Neural progenitor cell (in vitro differentiated cells): Measurements from ENCODE around the gene MRI1. TPM values are rescaled to one million over a fixed set of nuclear protein-coding genes. Genes with fewer than 3 reads are reported as not detected.

ENCODE experiments used
- DNase-seq: peaks from one replicate; pipeline ENCODE4 v3.0.0-alpha.2; 2016; ENCODE audit warnings: low spot score
- H2AFZ ChIP-seq: fragments of 200-600 bp; sonication (generic); replicated peaks from 2 replicates; pipeline ENCODE4 v1.6.1; 2016; ENCODE audit warnings: antibody characterized with exemption
- H3F3A ChIP-seq: fragments of 200-600 bp; sonication (generic); 2 replicates; pipeline ENCODE4 v1.6.1; 2016; ENCODE audit warnings: antibody characterized with exemption, low read depth
- H3K27ac ChIP-seq: fragments of 200-600 bp; sonication (generic); 2 replicates; pipeline ENCODE4 v1.5.1; 2016; ENCODE audit warnings: mild to moderate bottlenecking
- H3K27me3 ChIP-seq: fragments of 200-600 bp; sonication (generic); 2 replicates; pipeline ENCODE4 v1.6.1; 2016; ENCODE audit warnings: mild to moderate bottlenecking, moderate library complexity
- H3K36me3 ChIP-seq: fragments of 200-600 bp; sonication (generic); 2 replicates; pipeline ENCODE4 v1.5.1; 2016
- H3K4me1 ChIP-seq: fragments of 200-600 bp; sonication (generic); 2 replicates; pipeline ENCODE4 v1.6.1; 2016; ENCODE audit warnings: mixed run types
- H3K4me2 ChIP-seq: fragments of 200-600 bp; sonication (generic); 2 replicates; pipeline ENCODE4 v1.6.1; 2016
- H3K4me3 ChIP-seq: fragments of 200-600 bp; sonication (generic); 2 replicates; pipeline ENCODE4 v1.5.1; 2016
- H3K79me2 ChIP-seq: fragments of 200-600 bp; sonication (generic); 2 replicates; pipeline ENCODE4 v1.6.1; 2016; ENCODE audit warnings: low read depth
- H3K9ac ChIP-seq: fragments of 200-600 bp; sonication (generic); 2 replicates; pipeline ENCODE4 v1.6.1; 2016
- H3K9me3 ChIP-seq: fragments of 200-600 bp; sonication (generic); 2 replicates; pipeline ENCODE4 v1.5.1; 2016; ENCODE audit warnings: low read depth
- H4K20me1 ChIP-seq: fragments of 200-600 bp; sonication (generic); 2 replicates; pipeline ENCODE4 v1.6.1; 2016; ENCODE audit warnings: low read depth
- H3K27ac Mint-ChIP-seq: 3 replicates; pipeline ENCODE4 v1.8.0; 2021; ENCODE audit warnings: mixed read lengths
- H3K27me3 Mint-ChIP-seq: 2 replicates; pipeline ENCODE4 v1.8.0; 2022; ENCODE audit warnings: low read depth, mild to moderate bottlenecking, inconsistent platforms, moderate library complexity, mixed read lengths; ENCODE audit not compliant: insufficient read depth
- H3K36me3 Mint-ChIP-seq: 3 replicates; pipeline ENCODE4 v1.8.0; 2021; ENCODE audit warnings: mixed read lengths
- H3K4me1 Mint-ChIP-seq: 3 replicates; pipeline ENCODE4 v1.8.0; 2021; ENCODE audit warnings: mixed read lengths
- H3K4me3 Mint-ChIP-seq: 3 replicates; pipeline ENCODE4 v1.8.0; 2021; ENCODE audit warnings: mild to moderate bottlenecking, moderate library complexity, mixed read lengths
- H3K9me3 Mint-ChIP-seq: 3 replicates; pipeline ENCODE4 v1.8.0; 2020; ENCODE audit warnings: mixed read lengths
- EZH2 ChIP-seq: fragments of 200-600 bp; sonication (generic); IDR thresholded peaks from 2 replicates; pipeline ENCODE4 v1.6.1; 2017; ENCODE audit warnings: antibody characterized with exemption, mild to moderate bottlenecking, moderate library complexity
- EZH2phosphoT487 ChIP-seq: fragments of 200-600 bp; sonication (generic); IDR thresholded peaks from 2 replicates; pipeline ENCODE4 v1.6.1; 2017; ENCODE audit warnings: antibody characterized with exemption
- total RNA-seq: library from RNA; depleted of rRNA; stranded (reverse); fragments of >200 nt; gene quantifications from 2 replicates; pipeline ENCODE4 v1.2.3, GENCODE V29; 2015; ENCODE audit warnings: low replicate concordance
- TF ChIP-seq, protein P1 (sequence below): fragments of 200-600 bp; sonication (generic); IDR thresholded peaks from 2 replicates; pipeline ENCODE4 v1.5.1; 2017; ENCODE audit warnings: antibody characterized with exemption, mild to moderate bottlenecking

MRI1 gene
- total RNA-seq, 1 donor from 2014 or later: 6.3 TPM

DNA sequence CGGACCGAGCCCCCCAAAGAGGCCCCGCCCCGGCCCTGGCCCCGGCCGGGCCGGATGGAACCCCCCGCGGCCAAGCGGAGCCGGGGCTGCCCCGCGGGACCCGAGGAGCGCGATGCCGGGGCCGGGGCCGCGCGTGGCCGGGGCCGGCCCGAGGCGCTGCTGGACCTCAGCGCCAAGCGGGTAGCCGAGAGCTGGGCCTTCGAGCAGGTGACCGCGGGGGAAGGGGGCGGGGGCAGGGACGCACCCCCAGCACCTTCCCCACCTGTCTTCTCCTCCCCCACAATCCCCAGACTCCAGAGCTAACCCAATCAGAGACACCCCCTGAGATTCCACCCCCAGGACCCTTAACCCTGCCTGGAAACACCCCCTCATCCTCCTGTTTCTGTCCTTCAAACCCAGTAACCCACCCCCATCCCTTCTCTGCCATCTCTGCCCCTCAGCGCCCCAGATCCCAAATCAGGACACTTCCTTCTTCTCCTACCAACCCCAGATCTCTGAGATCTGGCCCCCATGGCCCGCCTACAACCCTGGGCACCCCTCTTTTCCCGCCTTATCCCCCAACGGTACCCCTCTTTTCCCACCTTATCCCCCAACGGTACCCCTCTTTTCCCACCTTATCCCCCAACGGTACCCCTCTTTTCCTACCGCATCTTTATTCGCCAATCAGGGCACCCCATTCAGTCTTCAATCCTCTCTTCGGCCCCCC is 31.4 kb downstream of the MRI1 start:
- H3K4me3 ChIP-seq: peak overlapping the region; percentile 95
- no peak for DNase-seq
- H3K36me3 ChIP-seq: no peaks in the 10 kb centered on the region
- peaks cover 13% of the 10 kb centered on the region for H4K20me1 ChIP-seq
- peaks cover 18% of the 10 kb centered on the region for H3K4me1 Mint-ChIP-seq
- peaks cover 16% of the 10 kb centered on the region for H3K79me2 ChIP-seq
- H3K9me3 Mint-ChIP-seq: no peaks in the 10 kb centered on the region
- H3K4me3 Mint-ChIP-seq: peak overlapping the region; percentile 90
- H3K27me3 Mint-ChIP-seq: peaks cover 3% of the 10 kb centered on the region
- no peaks in the 10 kb centered on the region for H3K4me1 ChIP-seq
- peak overlapping the region; percentile 59 for H3K9ac ChIP-seq
- no peaks in the 10 kb centered on the region for H3K9me3 ChIP-seq
- peak overlapping the region; percentile 96 for H3K4me2 ChIP-seq
- no peaks in the 10 kb centered on the region for H3K27me3 ChIP-seq
- H3K27ac Mint-ChIP-seq: peak overlapping the region; percentile 28
- H2AFZ ChIP-seq: no peak overlapping the region
- H3F3A ChIP-seq: peaks cover 16% of the 10 kb centered on the region
- H3K36me3 Mint-ChIP-seq: peaks cover 2% of the 10 kb centered on the region
- no peak overlapping the region for H3K27ac ChIP-seq
- TF ChIP-seq EZH2phosphoT487: no peak
- no peak for TF ChIP-seq EZH2
- TF ChIP-seq, protein P1, sequence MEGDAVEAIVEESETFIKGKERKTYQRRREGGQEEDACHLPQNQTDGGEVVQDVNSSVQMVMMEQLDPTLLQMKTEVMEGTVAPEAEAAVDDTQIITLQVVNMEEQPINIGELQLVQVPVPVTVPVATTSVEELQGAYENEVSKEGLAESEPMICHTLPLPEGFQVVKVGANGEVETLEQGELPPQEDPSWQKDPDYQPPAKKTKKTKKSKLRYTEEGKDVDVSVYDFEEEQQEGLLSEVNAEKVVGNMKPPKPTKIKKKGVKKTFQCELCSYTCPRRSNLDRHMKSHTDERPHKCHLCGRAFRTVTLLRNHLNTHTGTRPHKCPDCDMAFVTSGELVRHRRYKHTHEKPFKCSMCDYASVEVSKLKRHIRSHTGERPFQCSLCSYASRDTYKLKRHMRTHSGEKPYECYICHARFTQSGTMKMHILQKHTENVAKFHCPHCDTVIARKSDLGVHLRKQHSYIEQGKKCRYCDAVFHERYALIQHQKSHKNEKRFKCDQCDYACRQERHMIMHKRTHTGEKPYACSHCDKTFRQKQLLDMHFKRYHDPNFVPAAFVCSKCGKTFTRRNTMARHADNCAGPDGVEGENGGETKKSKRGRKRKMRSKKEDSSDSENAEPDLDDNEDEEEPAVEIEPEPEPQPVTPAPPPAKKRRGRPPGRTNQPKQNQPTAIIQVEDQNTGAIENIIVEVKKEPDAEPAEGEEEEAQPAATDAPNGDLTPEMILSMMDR: no peak

DNA sequence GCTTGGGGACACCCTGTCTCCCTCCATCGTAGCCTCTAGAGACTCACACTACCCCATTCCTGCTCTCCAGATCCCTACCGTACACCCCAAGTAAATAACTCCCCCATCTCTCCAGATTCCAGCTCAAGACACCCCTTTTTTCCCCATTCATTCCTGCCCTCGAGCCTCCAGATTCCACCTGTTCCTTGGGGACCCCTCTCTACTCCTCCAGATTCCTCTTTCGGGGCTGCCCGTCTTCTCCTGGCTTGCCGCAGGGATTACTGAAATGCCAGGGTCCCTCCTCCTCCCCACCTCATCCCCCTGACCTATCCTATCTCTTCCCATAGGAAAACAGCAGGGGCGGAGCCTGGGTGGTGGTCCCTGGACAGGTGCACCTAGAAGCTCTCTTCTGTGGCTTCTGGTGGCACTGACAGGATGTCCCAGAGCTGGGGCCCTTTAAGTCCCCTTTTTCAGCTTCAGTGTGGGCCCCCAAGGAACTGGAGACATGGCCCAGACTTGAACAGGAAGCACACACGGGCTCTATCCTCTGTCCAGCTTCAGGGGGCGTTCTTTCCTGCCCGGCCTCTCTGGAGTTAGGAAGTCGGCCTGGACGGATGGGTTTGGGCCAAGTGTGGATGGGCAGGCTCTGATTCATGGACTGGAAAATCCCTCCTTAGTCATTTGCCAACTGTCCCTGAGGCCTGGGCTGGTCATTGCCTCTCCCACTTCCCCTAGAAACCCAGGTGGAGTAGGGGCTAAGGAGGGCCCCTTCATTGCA is 32.2 kb downstream of the MRI1 start:
- H3K9me3 ChIP-seq: no peaks in the 10 kb centered on the region
- peaks cover 18% of the 10 kb centered on the region for H3K4me1 Mint-ChIP-seq
- H3K9ac ChIP-seq: peak overlapping the region; percentile 59
- H3K27ac ChIP-seq: no peak overlapping the region
- H4K20me1 ChIP-seq: peaks cover 13% of the 10 kb centered on the region
- TF ChIP-seq, protein P1: no peak
- TF ChIP-seq EZH2: no peak
- TF ChIP-seq EZH2phosphoT487: no peak
- no peaks in the 10 kb centered on the region for H3K36me3 ChIP-seq
- H3K79me2 ChIP-seq: peaks cover 16% of the 10 kb centered on the region
- H3K4me3 Mint-ChIP-seq: peak overlapping the region; percentile 90
- H3K27me3 Mint-ChIP-seq: peaks cover 5% of the 10 kb centered on the region
- H3K4me1 ChIP-seq: no peaks in the 10 kb centered on the region
- no peak overlapping the region for H2AFZ ChIP-seq
- H3K9me3 Mint-ChIP-seq: no peaks in the 10 kb centered on the region
- peaks cover 16% of the 10 kb centered on the region for H3F3A ChIP-seq
- H3K4me3 ChIP-seq: peak overlapping the region; percentile 95
- peaks cover 9% of the 10 kb centered on the region for H3K36me3 Mint-ChIP-seq
- H3K4me2 ChIP-seq: peak overlapping the region; percentile 96
- peak overlapping the region; percentile 28 for H3K27ac Mint-ChIP-seq
- H3K27me3 ChIP-seq: no peaks in the 10 kb centered on the region
- DNase-seq: peak; percentile 66

DNA sequence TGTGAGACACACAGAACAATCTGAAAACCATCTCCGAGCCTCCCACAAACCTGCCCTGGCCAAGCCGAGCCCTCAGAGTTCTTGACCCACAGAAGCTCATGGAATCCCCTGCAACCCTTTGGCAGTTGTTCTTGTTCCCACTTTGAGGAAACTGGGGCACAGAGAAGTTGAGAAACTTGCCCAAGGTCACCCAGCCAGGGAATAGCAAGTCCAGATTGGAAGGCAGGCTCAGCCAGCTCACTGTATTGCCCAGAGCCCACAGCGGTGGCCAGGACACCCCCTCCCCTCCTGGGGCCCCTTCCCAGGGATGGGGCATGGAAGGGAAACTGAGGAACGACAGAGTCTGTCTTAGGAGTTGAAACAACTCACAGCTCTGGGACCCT is 32.7 kb downstream of the MRI1 start:
- H3K4me1 Mint-ChIP-seq: peaks cover 18% of the 10 kb centered on the region
- Histone ChIP-seq H4K20me1 (peaks cover 13% of the 10 kb centered on the region), H3K4me1 (no peaks in the 10 kb centered on the region), H3K9ac (no peak overlapping the region), H3K36me3 (no peaks in the 10 kb centered on the region), H3F3A (peaks cover 16% of the 10 kb centered on the region), H3K4me3 (peak overlapping the region; percentile 95), H2AFZ (no peak overlapping the region), H3K27me3 (no peaks in the 10 kb centered on the region), H3K27ac (no peak overlapping the region), H3K79me2 (peaks cover 16% of the 10 kb centered on the region), H3K4me2 (peak overlapping the region; percentile 96), H3K9me3 (no peaks in the 10 kb centered on the region)
- peak overlapping the region; percentile 90 for H3K4me3 Mint-ChIP-seq
- no peak for DNase-seq
- peaks cover 5% of the 10 kb centered on the region for H3K27me3 Mint-ChIP-seq
- no peak overlapping the region for H3K27ac Mint-ChIP-seq
- no peaks in the 10 kb centered on the region for H3K9me3 Mint-ChIP-seq
- TF ChIP-seq, protein P1: no peak
- TF ChIP-seq EZH2 (no peak), EZH2phosphoT487 (no peak)
- H3K36me3 Mint-ChIP-seq: peaks cover 9% of the 10 kb centered on the region
